Immature natural killer cell (primary cell): ENCODE measurements around the gene CHI3L1. TPM values are rescaled to one million over a fixed set of nuclear protein-coding genes. Genes with fewer than 3 reads are reported as not detected.

Experiments used
- DNase-seq, 3 donors: peaks; one replicate each; pipeline ENCODE4 v3.0.0; 2022; ENCODE audit warnings: mixed read lengths in 1 of 3
- H3K27ac Mint-ChIP-seq, 6 donors: one replicate each; pipeline ENCODE4 v1.8.0; 2020; ENCODE audit warnings: mixed read lengths in 6 of 6, mild to moderate bottlenecking in 5 of 6, inconsistent platforms in 4 of 6, moderate library complexity in 3 of 6
- H3K27me3 Mint-ChIP-seq, 3 donors: one replicate each; pipeline ENCODE4 v1.8.0; 2020 to 2021; ENCODE audit warnings: low read depth in 3 of 3, mild to moderate bottlenecking in 3 of 3, mixed read lengths in 3 of 3, moderate library complexity in 3 of 3, inconsistent platforms in 1 of 3
- H3K36me3 Mint-ChIP-seq, 3 donors: one replicate each; pipeline ENCODE4 v1.8.0; 2020; ENCODE audit warnings: mixed read lengths in 3 of 3, inconsistent platforms in 2 of 3, mild to moderate bottlenecking in 2 of 3
- H3K4me1 Mint-ChIP-seq, 2 donors: one replicate each; pipeline ENCODE4 v1.8.0; 2020; ENCODE audit warnings: inconsistent platforms in 2 of 2, mild to moderate bottlenecking in 2 of 2, mixed read lengths in 2 of 2, moderate library complexity in 1 of 2
- H3K4me3 Mint-ChIP-seq, 5 donors: one replicate each; pipeline ENCODE4 v1.8.0; 2020; ENCODE audit warnings: mild to moderate bottlenecking in 5 of 5, mixed read lengths in 5 of 5, inconsistent platforms in 3 of 5, moderate library complexity in 3 of 5
- H3K9me3 Mint-ChIP-seq, 6 donors: one replicate each; pipeline ENCODE4 v1.8.0; 2020; ENCODE audit warnings: mild to moderate bottlenecking in 6 of 6, mixed read lengths in 6 of 6, inconsistent platforms in 4 of 6, moderate library complexity in 3 of 6
- polyA plus RNA-seq, 3 donors: library from polyadenylated mRNA; unstranded; fragments of 300-500 nt; fragmentation: Illumina TruSeq; gene quantifications; one replicate each; pipeline ENCODE4 v1.2.3, GENCODE V29; 2021

The CHI3L1 gene
- polyA plus RNA-seq, 3 donors from 2014 or later, result not detected

DNA sequence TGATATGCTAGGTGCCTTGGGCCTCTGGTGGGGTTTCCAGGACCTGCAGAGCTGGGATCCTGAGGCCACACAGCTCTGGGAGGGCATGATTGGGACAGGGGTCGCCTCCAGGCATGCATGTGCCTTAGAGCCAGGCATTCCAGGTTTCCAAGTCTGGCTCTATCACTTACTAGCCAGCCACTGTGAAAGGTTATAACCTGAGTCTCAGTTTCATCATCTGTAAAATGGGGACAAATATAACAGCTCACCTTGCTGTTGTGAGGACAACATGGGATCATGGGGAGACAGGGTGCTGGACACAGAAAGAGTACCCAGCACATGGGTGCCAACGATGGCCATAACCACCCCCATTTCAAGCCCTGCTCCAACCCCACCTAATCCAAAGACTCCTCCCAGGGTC, 2.7 kb downstream of the CHI3L1 start:
- no peak for DNase-seq
- Mint-ChIP-seq H3K36me3 (no peaks in the 10 kb centered on the region), H3K4me1 (no peaks in the 10 kb centered on the region), H3K27ac (no peak overlapping the region), H3K4me3 (no peak overlapping the region), H3K27me3 (peaks cover 2 to 5% (median 4%) of the 10 kb centered on the region in 3 donors), H3K9me3 (no peaks in the 10 kb centered on the region)

DNA sequence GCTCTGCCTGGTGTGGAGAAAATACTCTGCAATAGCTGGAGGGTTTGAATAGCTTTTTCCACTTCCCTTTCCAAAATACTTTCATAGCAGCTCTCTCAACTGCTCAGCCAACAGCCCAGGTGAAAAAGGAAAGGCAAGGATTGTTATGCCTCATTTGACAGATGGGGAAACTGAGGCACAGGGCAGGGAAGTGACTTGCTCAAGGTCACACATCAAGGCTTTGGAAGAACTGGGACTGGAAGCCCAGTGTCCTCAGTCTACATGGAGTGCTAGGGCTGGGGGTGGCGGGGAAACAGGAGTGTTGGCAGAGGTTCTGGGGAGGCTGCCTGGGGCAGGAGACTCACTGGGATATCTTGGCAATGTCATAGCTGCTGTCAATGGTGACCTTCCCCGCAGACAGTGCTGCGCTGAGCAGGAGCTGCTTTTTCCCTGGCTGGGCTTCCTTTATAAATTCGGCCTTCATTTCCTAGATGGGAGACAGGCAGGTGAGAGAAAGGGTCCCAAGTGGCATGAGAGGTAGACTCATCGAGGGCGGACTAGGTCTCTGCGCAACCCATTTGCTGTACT, 4.0 kb downstream of the CHI3L1 start:
- Mint-ChIP-seq H3K4me3 (no peak overlapping the region), H3K27ac (no peak overlapping the region)
- no peak for DNase-seq

DNA sequence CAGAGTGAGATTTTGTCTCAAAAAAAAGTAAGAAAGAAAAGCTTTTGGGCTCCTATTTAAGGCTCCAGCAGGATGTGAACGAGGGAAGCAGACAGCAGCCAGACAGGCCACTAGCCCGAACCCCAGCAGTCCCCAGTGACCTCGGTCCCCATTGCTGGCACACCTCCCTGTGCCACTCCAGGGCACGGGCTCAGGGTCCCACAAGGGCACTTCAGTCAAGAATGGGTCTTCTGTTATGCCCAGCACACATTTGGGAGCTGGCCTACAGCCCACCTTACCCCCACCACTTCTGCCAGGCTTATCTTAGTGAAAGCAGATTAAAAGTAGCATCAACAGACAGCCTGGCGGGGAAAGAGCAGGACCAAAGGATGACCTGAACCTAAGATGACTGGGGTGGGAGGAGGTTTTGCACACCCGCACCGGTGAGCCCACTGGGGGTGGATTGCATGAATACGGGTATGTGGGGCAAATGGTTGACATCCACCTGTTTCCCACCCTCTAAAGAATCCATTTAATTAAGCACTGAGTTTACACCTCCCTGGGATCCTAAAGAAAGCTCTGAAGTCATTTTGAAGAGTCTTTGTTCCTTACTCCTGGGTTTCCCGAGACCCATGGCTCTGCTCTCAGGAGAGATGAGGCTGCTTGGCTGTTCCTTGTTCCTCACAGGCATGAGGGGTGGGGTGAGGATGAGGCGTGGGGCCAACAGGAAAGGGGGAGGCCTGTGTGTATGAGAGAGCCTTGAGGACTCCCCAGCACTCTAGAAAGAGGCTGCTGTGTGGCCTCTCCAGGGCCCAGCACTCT, 4.7 kb downstream of the CHI3L1 start:
- H3K4me3 Mint-ChIP-seq, result no peak overlapping the region
- no peak for DNase-seq
- H3K27me3 Mint-ChIP-seq, result peaks cover 3 to 7% (median 3%) of the 10 kb centered on the region in 3 donors
- H3K27ac Mint-ChIP-seq, result no peak overlapping the region
- H3K4me1 Mint-ChIP-seq, result no peaks in the 10 kb centered on the region
- no peaks in the 10 kb centered on the region for H3K36me3 Mint-ChIP-seq
- H3K9me3 Mint-ChIP-seq, result no peaks in the 10 kb centered on the region

More for the DNA sequence above, 4.0 kb downstream of the CHI3L1 start:
- H3K36me3 Mint-ChIP-seq, result no peaks in the 10 kb centered on the region
- H3K27me3 Mint-ChIP-seq, result peaks cover 3 to 7% (median 3%) of the 10 kb centered on the region in 3 donors
- H3K9me3 Mint-ChIP-seq, result no peaks in the 10 kb centered on the region
- H3K4me1 Mint-ChIP-seq, result no peaks in the 10 kb centered on the region

DNA sequence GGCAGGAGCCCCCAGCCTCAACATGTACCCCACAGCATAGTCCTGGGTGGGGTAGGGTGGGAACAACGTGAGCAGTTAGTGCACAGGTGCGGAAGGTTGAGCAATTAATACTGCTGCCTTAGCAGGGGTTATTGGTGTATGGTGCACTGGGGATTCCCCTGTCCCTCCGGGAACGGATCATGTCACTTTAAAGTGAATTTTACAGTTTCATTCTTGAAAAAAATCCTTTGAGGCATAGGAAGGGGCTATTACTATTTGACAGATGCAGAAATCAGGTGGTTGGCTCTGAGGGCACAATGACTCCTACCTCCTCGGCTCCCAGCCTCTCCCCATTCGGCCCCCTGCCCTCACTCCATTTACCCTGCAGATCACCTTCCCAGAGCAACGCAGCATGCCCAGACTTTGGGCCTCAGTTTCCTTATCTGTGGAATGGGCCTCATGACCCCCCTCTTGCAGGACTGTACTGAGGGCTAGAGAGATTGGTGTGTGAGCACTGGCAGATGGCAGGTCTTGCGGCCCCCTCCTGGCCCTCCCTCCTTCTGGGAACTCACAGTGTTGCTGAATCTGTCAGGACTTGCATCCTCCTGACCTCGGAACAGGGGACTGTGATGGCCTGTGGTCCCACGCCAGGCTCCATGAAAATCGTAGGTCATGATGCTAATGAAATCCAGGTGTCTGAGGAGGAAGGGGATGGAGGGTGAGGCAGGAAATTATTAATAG, 5.7 kb downstream of the CHI3L1 start:
- Mint-ChIP-seq H3K27me3 (peaks cover 2 to 6% (median 3%) of the 10 kb centered on the region in 3 donors), H3K4me3 (no peak overlapping the region), H3K27ac (no peak overlapping the region)

DNA sequence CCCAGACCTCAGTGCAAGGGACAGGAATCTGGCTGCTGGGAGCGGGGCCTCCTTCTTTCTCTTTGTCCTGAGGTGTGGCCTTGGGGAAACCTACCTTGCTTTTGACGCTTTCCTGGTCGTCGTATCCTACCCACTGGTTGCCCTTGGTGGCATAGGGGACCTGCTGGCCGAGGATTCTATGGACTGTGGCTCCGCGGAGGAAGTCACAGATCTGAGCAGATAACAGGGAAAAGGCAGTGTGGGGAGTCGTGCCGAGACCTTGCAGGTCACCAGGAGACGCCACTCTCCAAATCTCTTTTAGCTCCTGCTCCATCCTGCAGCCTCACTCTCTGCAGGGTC, 6.9 kb downstream of the CHI3L1 start:
- no peak overlapping the region for H3K4me3 Mint-ChIP-seq
- H3K4me1 Mint-ChIP-seq, result no peaks in the 10 kb centered on the region
- no peak overlapping the region for H3K27ac Mint-ChIP-seq
- no peaks in the 10 kb centered on the region for H3K9me3 Mint-ChIP-seq
- H3K36me3 Mint-ChIP-seq, result no peaks in the 10 kb centered on the region
- no peak for DNase-seq
- H3K27me3 Mint-ChIP-seq, result peaks cover 2 to 6% (median 3%) of the 10 kb centered on the region in 3 donors

More for the DNA sequence above, 5.7 kb downstream of the CHI3L1 start:
- H3K36me3 Mint-ChIP-seq, result no peaks in the 10 kb centered on the region
- no peaks in the 10 kb centered on the region for H3K9me3 Mint-ChIP-seq
- DNase-seq, result no peak
- H3K4me1 Mint-ChIP-seq, result no peaks in the 10 kb centered on the region

DNA sequence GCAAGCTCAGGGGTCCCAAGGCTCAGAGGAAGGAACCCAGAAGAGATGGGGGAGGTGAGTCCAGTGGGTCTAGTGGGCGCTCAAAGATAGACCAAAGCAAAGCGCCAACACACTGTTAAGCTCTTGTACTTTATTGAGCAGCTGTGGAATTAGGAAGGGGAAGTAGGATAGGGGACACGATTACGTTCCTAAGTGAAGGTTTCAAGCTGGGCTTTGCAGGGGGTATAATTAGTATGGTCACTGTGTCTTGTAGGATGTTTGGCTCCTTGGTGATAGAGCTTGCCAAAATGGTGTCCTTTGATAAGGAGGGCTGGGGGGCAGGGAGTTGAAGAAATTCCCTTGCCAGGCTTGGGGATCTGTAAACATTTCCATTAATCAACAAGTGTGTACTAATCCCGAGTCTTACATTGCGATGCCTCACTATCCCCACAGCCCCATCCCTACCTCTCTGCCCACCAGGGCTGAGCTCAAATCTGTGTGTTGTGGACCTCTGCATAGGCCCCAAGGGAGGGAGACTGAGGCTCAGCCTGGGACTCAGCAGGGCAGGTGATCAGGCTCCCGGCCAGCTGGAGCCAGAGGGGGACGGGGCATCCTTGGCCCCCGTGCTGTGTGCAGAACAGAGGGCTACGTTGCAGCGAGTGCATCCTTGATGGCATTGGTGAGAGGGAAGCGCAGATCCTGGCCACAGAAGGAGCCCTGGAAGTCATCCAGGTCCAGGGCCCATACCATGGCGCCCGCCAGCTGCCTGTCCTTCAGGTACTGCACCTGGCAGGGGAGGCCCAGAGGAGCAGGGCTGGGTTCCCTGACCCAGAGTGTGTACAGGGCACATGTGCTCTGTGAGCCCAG, 7.5 kb downstream of the CHI3L1 start:
- Mint-ChIP-seq H3K4me1 (no peaks in the 10 kb centered on the region), H3K27ac (no peak overlapping the region), H3K27me3 (peaks cover 2 to 6% (median 3%) of the 10 kb centered on the region in 3 donors), H3K36me3 (no peaks in the 10 kb centered on the region), H3K9me3 (no peaks in the 10 kb centered on the region), H3K4me3 (no peak overlapping the region)
- DNase-seq, result no peak

DNA sequence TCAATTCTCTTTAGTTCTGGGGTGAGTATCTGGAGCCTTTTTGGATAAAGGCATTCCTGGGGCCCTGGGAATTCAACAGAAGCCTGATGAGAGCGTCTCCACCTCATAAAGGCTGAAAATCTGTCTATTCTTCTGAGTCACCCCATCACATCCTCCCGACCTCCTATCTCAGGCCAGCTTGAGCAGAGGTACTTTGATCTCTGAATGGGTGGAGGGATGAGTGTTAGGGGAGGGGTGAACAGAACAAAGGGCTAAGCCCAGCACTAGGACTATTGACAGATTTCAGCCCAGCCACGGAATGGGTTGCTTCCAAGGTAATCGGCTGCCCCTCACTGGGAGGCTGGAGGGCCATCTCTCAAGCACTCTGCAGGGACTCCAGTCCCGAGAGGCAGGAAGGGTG, 8.4 kb downstream of the CHI3L1 start:
- Mint-ChIP-seq H3K36me3 (no peaks in the 10 kb centered on the region), H3K27me3 (peaks cover 2 to 5% (median 3%) of the 10 kb centered on the region in 3 donors), H3K9me3 (no peaks in the 10 kb centered on the region), H3K4me3 (no peak overlapping the region), H3K27ac (no peak overlapping the region), H3K4me1 (no peaks in the 10 kb centered on the region)
- no peak for DNase-seq

DNA sequence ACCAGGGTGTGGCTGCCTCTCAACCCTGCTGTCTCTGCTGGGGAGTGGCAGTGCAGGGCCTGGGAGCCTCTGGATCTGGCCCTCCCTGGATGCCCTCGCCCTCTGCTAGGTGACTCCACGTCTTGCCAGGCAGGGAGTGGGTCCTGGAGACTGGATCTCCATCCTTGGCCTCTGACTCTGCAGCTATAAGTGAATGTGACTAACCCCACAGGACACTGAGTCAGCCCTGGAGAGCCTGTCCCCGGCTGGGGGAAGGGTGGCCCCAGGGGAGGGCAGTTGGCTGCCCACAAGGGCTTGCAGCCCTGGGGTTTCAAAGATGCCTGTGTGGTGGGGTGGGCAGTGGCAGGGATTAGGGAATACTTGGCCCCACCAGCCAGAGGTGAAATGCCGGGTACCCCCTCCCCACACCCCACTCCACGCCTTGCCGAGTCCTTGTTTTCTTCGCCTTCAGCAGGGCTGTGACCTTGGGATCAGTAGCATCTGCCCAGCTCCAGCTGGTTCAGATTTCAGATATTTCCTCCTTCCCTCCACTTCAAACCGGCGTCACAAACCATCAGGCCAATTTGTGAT, 8.9 kb downstream of the CHI3L1 start:
- Mint-ChIP-seq H3K4me1 (no peaks in the 10 kb centered on the region), H3K36me3 (no peaks in the 10 kb centered on the region), H3K27ac (no peak overlapping the region), H3K4me3 (no peak overlapping the region), H3K9me3 (no peaks in the 10 kb centered on the region), H3K27me3 (peaks cover 2 to 5% (median 3%) of the 10 kb centered on the region in 3 donors)
- no peak for DNase-seq

DNA sequence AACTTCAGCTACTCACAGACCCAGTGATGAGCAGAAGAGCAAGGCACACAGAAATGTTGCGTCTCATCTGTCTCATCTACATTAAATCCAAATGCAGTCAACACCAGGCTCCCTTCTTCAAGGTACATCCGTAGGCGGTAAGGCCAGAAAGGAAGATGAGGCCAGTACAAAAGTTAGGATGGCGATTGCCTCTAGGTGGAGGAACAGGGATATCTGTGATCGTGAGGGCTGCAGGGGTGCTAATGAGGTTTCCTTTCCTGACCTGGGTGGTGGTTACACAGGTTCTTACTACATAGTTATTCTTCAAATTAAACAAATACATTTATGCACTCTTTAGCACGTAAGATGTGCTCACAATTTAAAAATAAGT, 9.5 kb downstream of the CHI3L1 start:
- Mint-ChIP-seq H3K9me3 (no peaks in the 10 kb centered on the region), H3K4me1 (no peaks in the 10 kb centered on the region), H3K27me3 (peaks cover 2 to 5% (median 2%) of the 10 kb centered on the region in 3 donors), H3K4me3 (no peak overlapping the region), H3K27ac (no peak overlapping the region), H3K36me3 (no peaks in the 10 kb centered on the region)
- DNase-seq, result no peak

DNA sequence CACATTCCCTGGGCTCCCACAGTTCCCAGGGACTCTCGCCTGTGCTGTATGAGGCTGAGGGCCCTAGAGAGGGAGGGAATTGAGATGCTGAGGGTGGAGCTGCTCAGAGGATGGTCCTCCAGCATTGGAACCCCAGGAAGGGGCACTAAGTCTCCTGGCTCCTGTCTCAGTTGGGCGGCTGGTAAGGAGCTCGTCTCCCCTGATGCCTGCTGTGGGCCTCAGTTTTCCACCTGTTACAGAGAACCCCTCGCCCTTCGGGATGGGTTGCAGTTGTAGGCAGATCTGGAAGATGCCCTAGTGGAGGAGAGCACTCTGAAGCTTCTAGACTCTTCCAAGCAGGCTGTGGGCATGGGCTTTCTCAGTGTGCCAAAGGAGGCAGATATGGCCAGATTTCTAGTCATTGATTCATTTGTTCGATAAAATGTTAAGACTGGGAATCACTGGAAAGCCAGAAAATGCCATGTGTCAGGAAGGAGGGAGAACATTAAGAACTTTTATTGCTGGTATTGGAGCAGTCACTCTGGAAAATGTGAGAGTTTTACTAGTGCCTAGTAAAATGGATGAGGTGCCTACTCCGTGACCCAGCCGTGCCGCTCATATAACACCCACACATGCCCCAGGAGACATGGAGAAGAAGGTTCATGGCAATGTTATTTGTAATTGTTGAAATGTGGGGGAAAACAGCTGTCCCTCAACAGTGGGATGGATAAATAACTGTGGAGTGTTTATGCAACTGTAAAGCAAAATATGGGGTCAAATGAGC, 10.1 kb downstream of the CHI3L1 start:
- Mint-ChIP-seq H3K4me1 (no peaks in the 10 kb centered on the region), H3K27me3 (peaks cover 1 to 5% (median 2%) of the 10 kb centered on the region in 3 donors), H3K4me3 (no peak overlapping the region), H3K9me3 (no peaks in the 10 kb centered on the region), H3K27ac (no peak overlapping the region), H3K36me3 (no peaks in the 10 kb centered on the region)
- DNase-seq, result no peak

DNA sequence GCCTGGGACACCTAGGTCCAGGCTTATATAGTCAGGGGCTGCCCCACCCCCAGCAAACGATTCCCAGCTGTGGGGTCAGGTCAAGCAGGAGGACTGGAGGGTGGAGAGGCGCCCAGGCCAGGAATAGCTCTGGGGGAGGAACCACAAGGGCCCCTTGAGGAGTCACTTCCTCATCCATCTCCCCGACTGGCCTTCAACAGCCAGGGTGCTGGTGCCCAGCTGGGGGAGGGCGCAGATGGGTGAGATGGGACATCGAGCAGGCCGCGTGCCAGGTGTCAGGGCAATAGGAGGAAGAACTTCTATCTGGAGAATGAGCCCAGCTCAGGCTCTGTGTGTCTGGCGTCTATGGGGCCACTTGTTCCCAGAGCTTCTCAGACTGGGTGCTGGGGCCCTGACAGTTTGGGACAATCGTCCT, 10.7 kb downstream of the CHI3L1 start:
- H3K36me3 Mint-ChIP-seq, result no peaks in the 10 kb centered on the region
- H3K27me3 Mint-ChIP-seq, result peaks cover 1 to 5% (median 2%) of the 10 kb centered on the region in 3 donors
- H3K27ac Mint-ChIP-seq, result no peak overlapping the region
- H3K9me3 Mint-ChIP-seq, result no peaks in the 10 kb centered on the region
- DNase-seq, result no peak
- H3K4me1 Mint-ChIP-seq, result no peaks in the 10 kb centered on the region
- no peak overlapping the region for H3K4me3 Mint-ChIP-seq

DNA sequence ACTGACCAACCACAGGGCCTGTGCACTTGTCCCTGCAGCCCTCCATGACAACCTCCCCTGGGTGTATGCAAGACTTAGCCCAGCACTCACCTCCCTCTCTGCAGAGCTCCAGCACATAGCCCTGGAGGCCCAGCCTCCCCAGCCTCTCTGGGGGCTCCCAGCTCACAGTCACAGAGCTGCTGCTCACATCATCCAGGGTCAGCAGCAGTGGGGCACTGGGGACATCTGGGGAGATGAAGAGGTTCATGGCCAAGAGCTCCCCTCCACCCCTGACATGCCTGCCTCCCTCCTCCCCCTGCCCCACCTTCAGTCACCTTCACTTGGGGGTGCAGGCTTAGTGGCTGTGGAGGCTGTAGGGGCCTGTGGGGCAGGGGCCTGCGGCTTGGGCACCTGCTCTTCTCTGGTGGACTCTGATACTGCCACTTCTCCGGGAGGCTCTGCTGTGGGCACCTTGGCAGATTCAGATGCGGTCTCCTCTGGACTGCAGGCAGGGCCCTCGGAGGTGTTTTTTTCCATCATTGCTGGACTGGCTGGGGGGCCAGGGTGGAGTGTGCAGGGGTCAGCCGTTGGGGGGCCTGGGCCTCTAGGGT, 11.2 kb downstream of the CHI3L1 start, which contains the start of gene MYBPH:
Gene MYBPH (minus strand): TSS at position 590 of the 590 bp plus-strand sequence. CDS start 71 bp downstream, at position 519.
- H3K27ac Mint-ChIP-seq, result no peak within 1 kb of the TSS
- no peaks in the 10 kb centered on the region for H3K9me3 Mint-ChIP-seq
- DNase-seq, result no peak
- H3K4me3 Mint-ChIP-seq, result no peak within 1 kb of the TSS
- H3K27me3 Mint-ChIP-seq, result peaks cover 1 to 5% (median 3%) of the 10 kb centered on the region in 3 donors
- no peaks in the 10 kb centered on the region for H3K36me3 Mint-ChIP-seq
- H3K4me1 Mint-ChIP-seq, result no peaks in the 10 kb centered on the region
